PC-3 (cell line): ENCODE measurements around the gene TAS1R2. TPM values are rescaled to one million over a fixed set of nuclear protein-coding genes. Genes with fewer than 3 reads are reported as not detected.

Experiments
- ATAC-seq: fragments of 200-7000 bp; cut with Tn5 transposase; 2 replicates; pipeline ENCODE4 v1.9.1; 2020; ENCODE audit warnings: mild to moderate bottlenecking, moderate library complexity
- BruUV-seq: library from RNA; stranded (reverse); fragments of 400-500 nt; replicated peaks from 2 replicates; lab custom pipeline; 2021; lab: Mats Ljungman, UMichigan
- CTCF ChIA-PET: fragments of 300-600 bp; sonication (Branson Sonifier 250); formaldehyde crosslinking; loops from one replicate; lab custom pipeline; 2022; ENCODE audit warnings: antibody characterized with exemption; lab: Charles Lee
- POLR2A ChIA-PET: fragments of 300-600 bp; sonication (Branson Sonifier 250); formaldehyde crosslinking; loops from one replicate; lab custom pipeline; 2022; ENCODE audit warnings: antibody characterized with exemption; ENCODE audit not compliant: unreplicated experiment; lab: Charles Lee
- DNase-seq: peaks from one replicate; pipeline ENCODE4 v3.0.0-alpha.2; 2015
- H2AFZ ChIP-seq: fragments of 300-600 bp; sonication (generic); 2 replicates; pipeline ENCODE4 v1.6.0; 2016; ENCODE audit warnings: antibody characterized with exemption, low read length
- H3F3A ChIP-seq: fragments of 300-600 bp; sonication (generic); one replicate; pipeline ENCODE4 v1.6.0; 2017; ENCODE audit warnings: antibody characterized with exemption, low read length, control low read depth, mild to moderate bottlenecking; ENCODE audit not compliant: unreplicated experiment
- H3K27ac ChIP-seq: fragments of 300-600 bp; sonication (generic); 2 replicates; pipeline ENCODE4 v1.5.1; 2016; ENCODE audit warnings: mild to moderate bottlenecking, low read length
- H3K27me3 ChIP-seq: fragments of 300-600 bp; sonication (generic); 2 replicates; pipeline ENCODE4 v1.6.1; 2016; ENCODE audit warnings: low read length, mixed read lengths
- H3K36me3 ChIP-seq: fragments of 300-600 bp; sonication (generic); 2 replicates; pipeline ENCODE4 v1.6.1; 2016; ENCODE audit warnings: low read depth, mixed run types, low read length, mixed read lengths
- H3K4me1 ChIP-seq: fragments of 300-600 bp; sonication (generic); 2 replicates; pipeline ENCODE4 v1.5.1; 2016; ENCODE audit warnings: low read length; ENCODE audit not compliant: insufficient read depth
- H3K4me2 ChIP-seq: fragments of 300-600 bp; sonication (generic); 2 replicates; pipeline ENCODE4 v1.6.0; 2016; ENCODE audit warnings: low read length
- H3K4me3 ChIP-seq: fragments of 300-600 bp; sonication (generic); 2 replicates; pipeline ENCODE4 v1.5.1; 2016; ENCODE audit warnings: mild to moderate bottlenecking, low read length, mixed read lengths
- H3K79me2 ChIP-seq: fragments of 300-600 bp; sonication (generic); 2 replicates; pipeline ENCODE4 v1.6.1; 2017; ENCODE audit warnings: low read length, mixed read lengths
- H3K9ac ChIP-seq: fragments of 300-600 bp; sonication (generic); 2 replicates; pipeline ENCODE4 v1.6.0; 2016; ENCODE audit warnings: mild to moderate bottlenecking, low read length
- H3K9me2 ChIP-seq: fragments of 300-600 bp; sonication (generic); replicated peaks from 2 replicates; pipeline ENCODE4 v1.6.1; 2016; ENCODE audit warnings: mixed run types, low read length, mixed read lengths
- H3K9me3 ChIP-seq: fragments of 300-600 bp; sonication (generic); 2 replicates; pipeline ENCODE4 v1.6.1; 2016; ENCODE audit warnings: low read length, mixed read lengths
- H4K20me1 ChIP-seq: fragments of 300-600 bp; sonication (generic); 2 replicates; pipeline ENCODE4 v1.6.1; 2016; ENCODE audit warnings: low read length, mixed read lengths
- CTCF ChIP-seq: fragments of 300-600 bp; sonication (generic); conservative IDR thresholded peaks from 2 replicates; pipeline ENCODE4 v1.5.1; 2017; ENCODE audit warnings: antibody characterized with exemption, low read depth, mild to moderate bottlenecking, low read length
- EZH2 ChIP-seq: fragments of 300-600 bp; sonication (generic); IDR thresholded peaks from one replicate; pipeline ENCODE4 v1.6.1; 2017; ENCODE audit warnings: antibody characterized with exemption, mild to moderate bottlenecking, low read length; ENCODE audit not compliant: unreplicated experiment
- EZH2phosphoT487 ChIP-seq: fragments of 300-600 bp; sonication (generic); IDR thresholded peaks from 2 replicates; pipeline ENCODE4 v1.6.1; 2018; ENCODE audit warnings: mild to moderate bottlenecking, antibody characterized with exemption, low read length, borderline replicate concordance
- intact Hi-C: fragments of 100-400 bp; cut with micrococcal nuclease; formaldehyde crosslinking; loops from 2 replicates; pipeline ENCODE4 v1.9.0; 2023
- total RNA-seq: library from RNA; depleted of rRNA; stranded (reverse); fragments of >200 nt; gene quantifications from 2 replicates; pipeline ENCODE4 v1.2.3, GENCODE V29; 2014

TAS1R2 gene
- total RNA-seq, 1 experiment from 2014 or later = not detected

- Histone ChIP-seq H3K4me2 (no peak overlapping the region), H3K9me2 (no peaks in the 10 kb centered on the region), H3F3A (no peaks in the 10 kb centered on the region), H3K36me3 (no peaks in the 10 kb centered on the region), H3K9me3 (no peaks in the 10 kb centered on the region), H3K4me1 (no peaks in the 10 kb centered on the region), H2AFZ (no peak overlapping the region), H3K4me3 (no peak overlapping the region), H3K27ac (no peak overlapping the region), H3K79me2 (no peaks in the 10 kb centered on the region), H4K20me1 (no peaks in the 10 kb centered on the region), H3K27me3 (peaks cover 26% of the 10 kb centered on the region), H3K9ac (no peak overlapping the region)
- POLR2A ChIA-PET = no interaction called here
- DNase-seq (no peak), ATAC-seq (no peak)
- TF ChIP-seq EZH2 (no peak), EZH2phosphoT487 (no peak), CTCF (no peak)
- no TSS peak for BruUV-seq
- intact Hi-C loops = no loop called here
- CTCF ChIA-PET = no interaction called here
These were observed 44.5 kb downstream of the TAS1R2 start for GRCh38 chr1:18814874-18815531.

- intact Hi-C loops = no loop called here
- Histone ChIP-seq H3K27ac (no peak overlapping the region), H4K20me1 (no peaks in the 10 kb centered on the region), H3K4me2 (no peak overlapping the region), H3K27me3 (peaks cover 20% of the 10 kb centered on the region), H3K36me3 (no peaks in the 10 kb centered on the region), H3K9me2 (no peaks in the 10 kb centered on the region), H3K4me1 (no peaks in the 10 kb centered on the region), H3K79me2 (no peaks in the 10 kb centered on the region), H2AFZ (no peak overlapping the region), H3K9me3 (no peaks in the 10 kb centered on the region), H3K4me3 (no peak overlapping the region), H3K9ac (no peak overlapping the region), H3F3A (no peaks in the 10 kb centered on the region)
- TF ChIP-seq EZH2 (no peak), EZH2phosphoT487 (no peak), CTCF (no peak)
- ATAC-seq = no peak
- ChIA-PET CTCF (no interaction called here), POLR2A (no interaction called here)
- BruUV-seq = no TSS peak
- no peak for DNase-seq
These were observed 45.0 kb downstream of the TAS1R2 start for GRCh38 chr1:18814425-18814824.

- intact Hi-C loops = no loop called here
- Histone ChIP-seq H2AFZ (no peak overlapping the region), H3K4me2 (no peak overlapping the region), H3K36me3 (no peaks in the 10 kb centered on the region), H3K79me2 (no peaks in the 10 kb centered on the region), H3K4me3 (no peak overlapping the region), H3K9ac (no peak overlapping the region), H3F3A (no peaks in the 10 kb centered on the region), H3K4me1 (no peaks in the 10 kb centered on the region), H3K9me2 (no peaks in the 10 kb centered on the region), H3K27me3 (peaks cover 8% of the 10 kb centered on the region), H3K27ac (no peak overlapping the region), H3K9me3 (no peaks in the 10 kb centered on the region), H4K20me1 (no peaks in the 10 kb centered on the region)
- POLR2A ChIA-PET = no interaction called here
- CTCF ChIA-PET = no interaction called here
- no TSS peak for BruUV-seq
- no peak for ATAC-seq
- TF ChIP-seq EZH2 = no peak
- TF ChIP-seq CTCF = no peak
- no peak for TF ChIP-seq EZH2phosphoT487
- no peak for DNase-seq
These were observed 47.0 kb downstream of the TAS1R2 start for GRCh38 chr1:18812453-18812939.
